NCI-H226 (cell line): ENCODE measurements around the gene ICA1L.
A peak's percentile ranks its signal among the peaks of the same experiment; 100 is the strongest.

Experiments
- DNase-seq: peaks from one replicate; pipeline ENCODE4 v3.0.0-alpha.2; 2015

The ICA1L gene

GRCh38 chr2:202780514-202781021, 91.0 kb downstream of the ICA1L start:
- peak; percentile 48 for DNase-seq

- DNase-seq, result no peak
Measured at GRCh38 chr2:202778217-202778616, 93.3 kb downstream of the ICA1L start.

DNA sequence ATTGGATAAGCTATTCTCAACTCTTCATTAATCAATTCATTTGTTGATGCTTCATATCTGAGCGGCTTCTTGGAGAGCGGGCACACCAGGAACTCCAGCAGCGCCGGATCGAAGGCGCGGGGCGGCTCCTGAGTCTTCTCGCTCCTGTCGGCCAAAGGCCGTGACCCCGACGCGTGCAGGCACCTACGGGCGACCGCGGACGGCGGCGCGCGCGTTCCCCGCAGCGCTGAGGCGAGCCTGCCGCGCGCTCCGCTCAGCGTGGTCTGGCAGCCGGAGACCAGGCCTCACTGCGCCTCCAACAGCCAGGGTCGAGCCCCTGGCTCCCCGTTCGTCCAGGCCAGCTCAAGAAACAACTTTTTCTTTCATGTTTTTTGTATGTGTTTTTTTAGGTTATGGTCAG, 97.5 kb downstream of the ICA1L start:
- no peak for DNase-seq

DNA sequence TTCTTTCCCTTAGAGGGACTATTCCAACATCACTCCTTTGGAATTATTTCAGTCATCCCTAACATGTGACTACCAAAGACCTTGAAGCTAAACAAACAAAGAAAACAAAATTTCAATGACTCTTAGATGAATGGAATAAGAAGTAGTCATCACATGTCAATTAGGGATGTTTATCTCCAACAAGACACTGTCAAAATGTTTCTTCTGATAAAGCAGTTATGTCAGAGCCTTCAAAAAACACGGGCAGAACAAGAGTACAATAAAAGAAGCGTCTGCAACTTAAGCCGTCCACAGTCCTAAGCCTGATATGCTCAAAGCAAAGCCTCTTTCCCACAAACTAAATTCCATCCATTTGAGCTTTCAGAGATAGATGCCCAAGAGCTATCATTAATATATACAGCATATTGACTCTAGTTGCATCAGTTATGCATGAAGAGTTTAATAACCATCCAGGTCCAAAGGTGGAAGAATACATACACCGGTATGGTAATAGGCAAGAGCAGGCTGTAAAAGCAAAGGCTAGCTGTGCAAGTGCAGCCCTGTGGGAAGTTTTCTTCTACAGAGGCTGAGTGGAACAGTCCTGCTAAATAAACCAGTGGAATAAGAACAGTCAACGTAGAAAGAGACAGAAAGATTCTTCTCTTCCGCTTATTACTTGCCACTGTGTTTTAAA, 98.1 kb downstream of the ICA1L start:
- no peak for DNase-seq

GRCh38 chr2:202771741-202772460, 99.7 kb downstream of the ICA1L start:
- no peak for DNase-seq

DNA sequence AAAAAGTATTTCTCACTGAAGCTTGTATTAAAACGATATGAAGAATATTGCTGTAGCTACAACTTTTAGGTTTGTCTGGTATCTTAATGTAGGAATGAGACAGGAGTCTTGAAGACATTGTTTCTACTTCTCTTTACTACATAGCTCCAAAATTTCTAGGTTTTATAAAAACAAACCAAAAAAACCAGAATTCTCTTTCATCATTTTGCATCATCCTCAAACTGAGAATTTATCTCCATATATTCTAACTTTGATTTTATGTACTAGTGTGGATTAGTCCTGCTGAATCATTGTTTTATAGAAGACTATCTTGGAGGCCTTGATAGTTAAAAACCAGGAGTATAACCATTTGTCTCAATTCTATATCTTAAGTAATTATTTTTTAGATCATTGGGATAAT, 100.2 kb downstream of the ICA1L start:
- DNase-seq, result no peak

DNA sequence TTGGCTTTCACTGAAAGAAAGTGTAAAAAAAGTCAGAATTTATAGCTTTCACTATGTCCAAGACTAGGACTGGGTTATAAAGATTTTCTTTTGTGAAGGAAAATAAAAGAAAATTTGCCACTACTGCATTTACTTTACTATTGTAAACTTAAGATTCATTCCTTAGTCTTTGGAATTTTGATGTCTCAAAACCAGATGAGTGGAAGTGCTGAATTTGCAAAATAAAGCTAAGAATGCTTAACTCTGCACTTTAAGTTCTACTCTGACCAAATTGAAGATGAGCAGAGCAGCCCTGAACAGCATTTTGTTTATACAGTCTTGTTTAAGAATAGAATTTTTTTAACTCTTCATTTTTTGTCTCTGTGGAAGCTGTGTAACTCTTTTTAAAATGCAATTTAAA, 102.4 kb downstream of the ICA1L start:
- DNase-seq, result no peak

- DNase-seq, result no peak
Measured at GRCh38 chr2:202768273-202768672, 103.3 kb downstream of the ICA1L start.

- DNase-seq, result no peak
Measured at GRCh38 chr2:202765436-202765835, 106.1 kb downstream of the ICA1L start.

DNA sequence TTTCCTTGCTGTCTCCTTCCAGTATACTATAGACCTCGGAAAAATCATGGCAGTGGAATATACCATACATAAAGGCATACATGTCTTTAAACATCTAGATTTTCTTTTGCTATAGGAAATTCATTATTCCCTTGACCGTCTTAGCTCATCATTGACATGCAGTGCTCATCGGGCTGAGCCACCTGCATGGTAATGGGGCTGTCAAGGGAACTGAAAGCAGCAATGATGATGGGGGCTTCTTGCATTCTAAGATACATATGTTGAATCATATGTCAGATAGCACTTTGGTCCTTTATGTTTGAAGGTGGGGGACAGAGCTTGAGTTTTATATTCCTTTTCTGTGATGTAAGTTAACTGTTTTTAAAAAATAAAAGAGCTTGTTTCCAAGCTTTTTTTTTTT, 106.6 kb downstream of the ICA1L start:
- no peak for DNase-seq

- DNase-seq, result no peak
Measured at GRCh38 chr2:202763916-202764315, 107.7 kb downstream of the ICA1L start.

DNA sequence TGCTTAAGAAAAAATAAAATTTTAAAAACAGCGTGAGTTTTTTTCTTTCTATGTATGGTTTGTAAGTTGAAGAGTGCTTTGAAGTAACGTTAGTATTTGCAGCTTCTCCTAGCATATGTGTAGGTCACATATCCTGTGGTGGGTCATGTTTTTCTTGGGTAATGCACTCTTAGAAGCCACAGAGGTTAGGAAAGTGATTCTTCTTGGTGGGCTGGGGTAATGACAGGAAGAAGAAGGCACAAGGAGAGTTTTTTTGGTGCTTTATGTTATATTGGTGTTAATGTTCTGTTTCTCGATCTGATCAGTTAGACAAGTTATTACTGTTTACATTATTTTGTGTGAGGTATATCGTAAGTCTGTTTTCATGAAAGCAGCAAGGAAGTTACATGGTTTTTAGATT, 109.0 kb downstream of the ICA1L start:
- DNase-seq, result no peak

DNA sequence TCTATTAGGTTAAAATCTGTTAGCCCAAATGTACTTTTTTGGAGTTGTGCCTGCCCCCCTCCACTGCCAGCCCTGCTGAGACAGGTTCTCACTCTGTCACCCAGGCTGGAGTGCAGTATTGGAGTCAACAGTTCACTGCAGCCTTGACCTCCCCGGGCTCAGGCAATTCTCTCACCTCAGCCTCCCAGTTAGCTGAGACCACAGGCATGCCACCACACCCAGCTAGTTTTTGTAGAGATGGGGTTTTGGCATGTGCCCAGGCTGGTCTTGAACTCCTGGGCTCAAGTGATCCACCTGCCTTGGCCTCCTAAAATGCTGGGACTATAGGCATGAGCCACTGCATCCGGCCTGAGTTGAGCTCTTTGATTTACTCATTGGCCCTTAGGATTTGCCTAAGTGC, 110.7 kb downstream of the ICA1L start:
- DNase-seq, result no peak

DNA sequence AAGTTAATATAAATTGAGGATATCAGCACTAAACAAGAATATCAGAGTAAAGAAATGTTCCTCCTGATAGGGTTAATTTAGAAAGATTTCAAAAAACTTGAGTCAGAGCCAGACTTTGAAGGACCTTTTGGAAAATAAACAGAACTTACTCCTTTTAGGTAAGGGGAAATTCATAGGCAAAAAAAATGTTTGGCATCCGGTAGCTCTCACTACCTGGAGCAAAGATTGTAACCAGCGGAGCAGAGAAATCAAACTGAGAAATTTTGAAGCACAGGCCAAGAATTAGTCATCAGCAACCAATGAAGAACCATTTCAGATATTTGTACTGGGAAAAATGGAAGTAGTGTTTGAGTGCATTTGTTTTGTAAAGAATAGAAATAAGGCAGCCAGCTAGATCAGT, 113.0 kb downstream of the ICA1L start:
- no peak for DNase-seq

DNA sequence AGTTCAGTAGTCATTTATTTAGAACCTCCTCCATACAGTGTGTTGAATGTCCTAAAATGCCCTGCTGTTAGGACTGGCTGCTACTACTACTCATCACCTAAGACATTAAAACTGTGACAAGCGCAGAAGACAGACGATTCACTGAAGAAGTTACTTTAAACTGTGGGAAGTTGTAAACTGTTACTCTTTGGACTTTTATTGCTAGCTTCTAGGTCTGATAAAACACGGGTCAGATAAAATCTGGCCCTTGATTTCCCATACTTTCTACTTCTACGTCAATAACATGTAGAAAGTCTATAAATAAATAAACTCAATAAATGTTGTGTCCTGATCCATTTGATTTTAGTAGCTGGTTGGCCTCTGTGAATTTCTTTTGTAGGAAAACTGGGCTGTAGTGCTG, 113.4 kb downstream of the ICA1L start:
- DNase-seq, result no peak

- DNase-seq, result no peak
Measured at GRCh38 chr2:202757339-202757738, 114.2 kb downstream of the ICA1L start.

GRCh38 chr2:202756598-202756997, 115.0 kb downstream of the ICA1L start:
- DNase-seq, result no peak

- DNase-seq, result no peak
Measured at GRCh38 chr2:202754936-202755335, 116.6 kb downstream of the ICA1L start.

DNA sequence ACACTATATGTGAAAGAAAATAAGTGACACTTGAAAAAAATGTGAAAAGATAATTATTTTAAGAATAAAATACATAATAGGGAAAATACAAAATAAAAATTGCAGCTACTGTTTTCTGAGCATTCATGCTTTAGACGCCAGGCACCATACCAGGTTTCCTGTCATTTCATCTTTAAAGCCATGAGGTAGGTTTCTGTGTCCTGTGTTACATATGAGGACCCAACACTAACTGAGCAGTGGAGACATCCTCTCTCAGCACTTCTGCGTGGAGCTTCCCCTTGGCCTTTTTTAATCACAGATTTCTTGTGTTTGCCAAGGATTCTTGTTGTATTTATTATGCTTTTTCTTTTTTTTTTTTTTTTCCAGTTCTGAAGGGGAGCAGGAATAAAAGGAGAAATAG, 119.5 kb downstream of the ICA1L start:
- no peak for DNase-seq

DNA sequence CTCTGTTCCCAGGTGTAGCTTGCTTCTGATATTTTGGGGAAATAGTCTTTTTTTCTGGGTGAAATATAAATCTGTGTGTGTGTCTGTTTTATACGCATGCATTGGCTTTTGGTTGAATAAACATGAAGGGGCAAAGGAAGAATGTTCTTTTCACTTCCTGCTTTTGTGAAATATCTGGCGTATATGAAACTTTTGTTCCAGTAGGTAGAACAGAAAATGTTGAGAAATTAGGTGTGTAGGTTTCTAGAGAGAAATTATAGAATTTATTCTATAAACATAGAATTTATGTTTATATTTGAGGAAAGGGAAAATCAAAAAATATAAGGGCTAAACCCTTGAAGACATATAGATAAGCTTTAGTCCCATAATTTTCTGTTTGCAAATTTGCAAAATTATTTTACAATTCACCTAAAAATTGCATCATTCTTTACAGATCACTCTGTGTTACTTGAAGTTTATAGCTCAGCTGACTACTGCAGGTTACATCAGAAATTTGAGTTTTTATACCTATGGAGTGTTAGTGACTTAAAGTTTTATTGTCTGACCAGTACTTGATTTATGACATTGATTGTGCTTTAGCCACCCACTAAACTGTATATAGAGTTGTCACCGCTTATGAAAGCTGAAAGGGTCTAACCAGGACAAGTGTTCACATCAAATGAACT, 120.7 kb downstream of the ICA1L start:
- DNase-seq, result no peak

- no peak for DNase-seq
Measured at GRCh38 chr2:202749477-202749876, 122.1 kb downstream of the ICA1L start.

DNA sequence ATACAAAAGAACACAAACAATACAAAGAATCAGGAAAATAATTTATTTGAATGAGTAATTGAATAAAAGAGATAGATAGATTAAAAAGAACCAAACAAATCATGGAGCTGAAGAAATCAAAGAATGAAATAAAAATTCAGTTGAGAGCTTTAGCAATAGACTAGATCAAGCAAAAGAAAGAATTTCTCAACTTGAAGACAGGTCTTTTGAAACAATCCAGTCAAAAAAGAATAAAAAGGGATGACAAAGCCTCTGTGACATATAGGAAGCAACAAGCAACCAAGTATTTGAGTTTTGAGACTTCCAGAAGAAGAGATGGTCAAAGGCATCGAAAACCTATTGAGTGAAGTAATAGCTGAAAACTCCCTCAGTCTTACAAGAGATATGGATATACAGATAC, 128.0 kb downstream of the ICA1L start:
- no peak for DNase-seq

DNA sequence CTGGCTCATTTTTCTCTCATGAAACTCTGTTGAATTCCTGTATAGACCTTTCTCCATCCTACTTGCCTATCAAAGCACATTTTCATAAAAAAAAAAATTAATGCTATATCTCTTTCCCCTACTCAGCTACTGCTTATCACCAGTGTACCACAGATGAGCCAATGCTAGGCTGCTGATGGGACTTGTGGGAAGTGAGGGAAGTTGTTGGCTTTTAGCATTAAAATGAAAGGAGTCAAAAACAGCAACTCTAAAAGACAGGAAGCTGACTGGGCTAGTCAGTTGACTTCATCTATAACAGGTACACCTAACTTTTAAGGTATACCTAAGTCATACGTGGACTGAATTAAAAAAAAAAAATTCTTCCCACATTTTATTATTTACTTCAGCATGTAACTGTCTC, 134.7 kb downstream of the ICA1L start:
- DNase-seq, result no peak

DNA sequence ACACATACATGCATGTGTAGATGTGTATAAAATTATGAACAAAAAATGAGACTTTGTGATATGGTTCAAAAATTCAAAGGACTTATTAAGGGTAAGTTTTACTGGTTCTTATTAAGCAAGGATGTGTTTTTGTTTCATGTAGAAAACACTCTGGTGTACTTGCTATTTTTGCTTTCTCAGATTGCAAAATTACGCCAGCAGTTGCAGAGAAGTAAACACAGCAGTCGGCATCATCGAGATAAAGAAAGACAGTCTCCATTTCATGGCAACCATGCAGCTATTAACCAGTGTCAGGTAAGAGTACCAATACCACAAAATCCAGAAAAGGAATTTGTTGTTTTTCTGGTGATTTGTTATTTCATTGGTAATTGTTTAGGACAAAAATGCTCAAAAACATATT, 145.5 kb downstream of the ICA1L start:
- no peak for DNase-seq
